NCI-H2029 treated with DMSO at 0.1 percent for 48 hours (cell line): ENCODE measurements around the gene RNF168.
A peak's percentile ranks its signal among the peaks of the same experiment; 100 is the strongest.
"Not testable (repeated sequence)": the region's sequence is repeated elsewhere in the genome, so short reads cannot be mapped to it uniquely, and the experiment has no call there.

Experiments
- DNase-seq: peaks from one replicate; lab custom pipeline; 2025; lab: John Stamatoyannopoulos, UW

The RNF168 gene, protein sequence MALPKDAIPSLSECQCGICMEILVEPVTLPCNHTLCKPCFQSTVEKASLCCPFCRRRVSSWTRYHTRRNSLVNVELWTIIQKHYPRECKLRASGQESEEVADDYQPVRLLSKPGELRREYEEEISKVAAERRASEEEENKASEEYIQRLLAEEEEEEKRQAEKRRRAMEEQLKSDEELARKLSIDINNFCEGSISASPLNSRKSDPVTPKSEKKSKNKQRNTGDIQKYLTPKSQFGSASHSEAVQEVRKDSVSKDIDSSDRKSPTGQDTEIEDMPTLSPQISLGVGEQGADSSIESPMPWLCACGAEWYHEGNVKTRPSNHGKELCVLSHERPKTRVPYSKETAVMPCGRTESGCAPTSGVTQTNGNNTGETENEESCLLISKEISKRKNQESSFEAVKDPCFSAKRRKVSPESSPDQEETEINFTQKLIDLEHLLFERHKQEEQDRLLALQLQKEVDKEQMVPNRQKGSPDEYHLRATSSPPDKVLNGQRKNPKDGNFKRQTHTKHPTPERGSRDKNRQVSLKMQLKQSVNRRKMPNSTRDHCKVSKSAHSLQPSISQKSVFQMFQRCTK

GRCh38 chr3:196503196-196504076 lies at the start of gene RNF168:
Gene RNF168 (minus strand): TSS chr3:196503768. CDS start chr3:196503173, 595 bp downstream.
- DNase-seq = peak; percentile 78

DNA sequence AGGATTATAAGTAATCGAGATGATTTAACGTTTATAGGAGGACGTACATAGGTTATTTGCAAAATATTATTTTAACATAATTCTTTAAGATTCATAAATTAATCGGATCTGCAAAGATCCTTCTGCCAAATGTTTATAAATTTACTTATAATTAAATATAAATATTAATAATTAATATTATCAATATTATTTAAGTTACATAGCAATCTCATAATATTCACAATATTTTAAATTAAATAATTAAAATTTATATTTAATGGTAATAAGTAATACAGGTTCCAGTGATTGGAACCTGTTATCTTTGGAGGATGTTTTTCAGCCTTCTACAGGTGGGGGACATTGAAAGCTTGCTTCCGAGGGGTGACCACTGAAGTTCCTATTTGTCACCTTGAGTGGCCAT lies 48.7 kb upstream of the RNF168 start:
- DNase-seq = no peak

DNA sequence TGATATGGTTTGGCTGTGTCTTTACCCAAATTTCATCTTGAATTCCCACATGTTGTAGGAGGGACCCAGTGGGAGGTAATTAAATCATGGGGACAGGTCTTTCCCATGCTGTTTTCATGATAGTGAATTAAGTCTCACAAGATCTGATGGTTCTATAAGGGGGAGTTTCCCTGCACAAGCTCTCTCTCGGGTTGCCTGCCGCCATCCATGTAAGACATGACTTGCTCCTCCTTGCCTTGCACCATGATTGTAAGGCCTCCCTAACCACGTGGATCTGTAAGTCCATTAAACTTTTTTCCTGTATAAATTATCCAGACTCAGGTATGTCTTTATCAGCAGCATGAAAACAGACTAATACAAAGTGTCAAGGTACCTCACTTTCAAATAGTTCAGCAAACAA lies 46.6 kb upstream of the RNF168 start:
- not testable (repeated sequence) for DNase-seq

DNA sequence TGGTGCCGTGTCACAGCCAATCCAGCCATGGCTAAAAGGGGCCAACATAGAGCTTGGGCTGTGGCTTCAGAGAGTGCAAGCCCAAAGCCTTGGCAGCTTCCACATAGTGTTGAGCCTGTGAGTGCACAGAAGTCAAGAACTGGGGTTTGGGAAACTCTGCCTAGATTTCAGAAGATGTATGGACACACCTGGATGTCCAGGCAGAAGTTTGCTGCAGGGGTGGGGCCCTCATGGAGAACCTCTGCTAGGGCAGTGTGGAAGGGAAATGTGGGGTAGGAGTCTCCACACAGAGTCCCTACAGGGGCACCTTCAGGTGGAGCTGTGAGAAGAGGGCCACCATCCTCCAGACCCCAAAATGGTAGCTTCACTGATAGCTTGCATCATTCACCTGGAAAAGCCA lies 45.7 kb upstream of the RNF168 start:
- not testable (repeated sequence) for DNase-seq

GRCh38 chr3:196547067-196547466 lies 43.5 kb upstream of the RNF168 start:
- no peak for DNase-seq

GRCh38 chr3:196546537-196546936 lies 43.0 kb upstream of the RNF168 start:
- DNase-seq = no peak

GRCh38 chr3:196544491-196544992 lies 41.0 kb upstream of the RNF168 start:
- no peak for DNase-seq

DNA sequence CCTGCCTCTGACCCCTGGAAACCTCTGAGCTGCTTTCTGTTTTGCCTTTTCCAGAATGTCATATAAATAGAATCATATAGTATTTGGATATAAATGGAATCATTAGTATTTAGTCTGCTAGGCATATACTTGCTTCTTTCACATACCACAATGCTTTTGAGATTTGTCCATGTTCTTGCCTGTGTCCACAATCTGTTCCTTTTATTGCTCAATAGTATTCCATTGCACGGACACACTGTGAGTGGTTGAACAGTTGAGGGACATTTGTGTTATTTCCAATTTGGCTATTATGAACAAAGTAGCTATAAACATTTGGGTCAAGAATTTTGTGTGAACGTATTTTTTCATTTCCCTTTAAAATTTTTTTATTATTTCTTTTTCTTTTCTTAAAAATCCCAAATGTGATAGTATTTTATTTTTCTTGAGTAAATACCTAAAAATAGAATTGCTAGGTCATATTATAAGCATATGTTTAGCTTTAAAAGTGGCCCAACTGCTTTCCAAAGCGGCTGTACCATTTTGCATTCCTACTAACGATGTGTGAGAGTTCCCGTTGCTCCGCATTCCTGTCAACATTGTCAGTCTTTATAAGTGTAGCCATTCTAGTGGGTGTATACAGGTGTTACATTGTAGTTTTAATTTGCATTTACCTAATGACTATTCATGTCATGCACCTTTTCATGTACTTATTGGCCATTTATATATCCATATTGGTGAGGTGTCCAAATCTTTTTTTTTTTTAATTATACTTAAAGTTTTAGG lies 38.3 kb upstream of the RNF168 start:
- no peak for DNase-seq

GRCh38 chr3:196537319-196537984 lies 33.9 kb upstream of the RNF168 start:
- DNase-seq = peak; percentile 6

GRCh38 chr3:196533260-196533681 lies 29.7 kb upstream of the RNF168 start:
- DNase-seq = no peak

DNA sequence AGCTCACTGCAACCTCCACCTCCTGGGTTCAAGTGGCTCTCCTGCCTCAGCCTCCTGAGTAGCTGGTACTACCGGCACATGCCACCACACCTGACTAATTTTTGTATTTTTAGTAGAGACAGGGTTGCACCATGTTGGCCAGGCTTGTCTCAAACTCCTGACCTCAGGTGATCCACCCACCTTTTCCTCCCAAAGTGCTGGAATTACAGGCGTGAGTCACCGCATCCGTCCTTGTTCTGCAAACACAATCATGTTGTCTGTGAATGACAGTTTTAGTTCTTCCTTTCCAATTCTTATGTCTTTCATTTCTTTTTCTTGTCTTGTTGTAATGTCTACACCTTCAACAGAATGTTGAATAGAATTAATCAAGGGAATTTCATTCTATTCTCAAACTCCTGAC lies 27.9 kb upstream of the RNF168 start:
- no peak for DNase-seq

DNA sequence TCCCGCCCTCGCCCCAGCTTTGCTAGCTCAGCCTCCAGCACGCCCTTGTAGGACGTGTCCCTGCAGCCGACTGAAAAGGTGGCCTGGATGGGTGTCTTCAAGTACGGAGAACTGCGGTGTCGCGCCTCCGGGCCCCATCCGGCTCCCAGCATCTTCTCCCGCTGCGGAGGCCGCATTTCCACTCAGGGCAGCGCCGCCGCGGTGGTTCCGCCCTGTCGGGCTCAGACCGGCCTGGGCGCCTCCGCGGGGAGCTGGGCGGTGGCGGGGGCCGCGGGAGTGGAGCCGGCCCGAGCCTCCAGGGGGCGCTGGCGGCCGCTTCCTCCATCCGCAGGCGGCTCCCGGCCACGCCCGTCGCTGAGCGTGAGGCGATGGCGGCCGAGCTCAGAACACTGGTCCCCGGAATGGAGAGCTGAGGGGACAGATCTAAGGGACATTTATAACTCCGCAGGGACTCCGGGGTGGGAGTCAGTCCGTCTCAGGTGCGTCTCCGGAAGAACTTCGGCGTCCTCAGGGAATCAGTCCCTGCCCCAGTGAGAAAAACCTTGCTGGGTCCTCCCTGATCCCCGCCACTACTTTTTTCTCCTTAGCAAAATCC lies 25.2 kb upstream of the RNF168 start:
- DNase-seq = peak; percentile 10

- DNase-seq = no peak
These were observed 21.6 kb upstream of the RNF168 start for GRCh38 chr3:196525141-196525540.

GRCh38 chr3:196524527-196524926 lies 21.0 kb upstream of the RNF168 start:
- DNase-seq = no peak

GRCh38 chr3:196523841-196524240 lies 20.3 kb upstream of the RNF168 start:
- DNase-seq = no peak

DNA sequence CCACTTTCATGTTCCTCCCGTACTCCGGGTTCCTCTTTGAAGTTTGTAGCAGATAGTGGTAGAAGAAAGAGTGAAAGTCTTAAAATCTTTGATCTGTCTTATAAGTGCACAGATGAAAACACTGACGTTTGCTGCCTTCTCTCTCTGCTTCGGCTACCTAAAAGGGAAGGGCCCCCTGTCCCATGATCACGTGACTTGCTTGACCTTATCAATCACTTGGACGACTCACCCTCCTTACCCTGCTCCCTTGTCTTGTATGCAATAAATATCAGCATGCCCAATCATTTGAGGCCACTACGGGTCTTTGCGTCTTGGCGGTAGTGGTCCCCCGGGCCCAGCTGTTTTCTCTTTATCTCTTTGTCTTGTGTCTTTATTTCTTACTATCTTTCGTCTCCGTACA lies 17.7 kb upstream of the RNF168 start:
- DNase-seq = not testable (repeated sequence)

GRCh38 chr3:196519718-196520082 lies 16.1 kb upstream of the RNF168 start:
- DNase-seq = no peak

GRCh38 chr3:196518966-196519717 lies 15.6 kb upstream of the RNF168 start:
- no peak for DNase-seq

DNA sequence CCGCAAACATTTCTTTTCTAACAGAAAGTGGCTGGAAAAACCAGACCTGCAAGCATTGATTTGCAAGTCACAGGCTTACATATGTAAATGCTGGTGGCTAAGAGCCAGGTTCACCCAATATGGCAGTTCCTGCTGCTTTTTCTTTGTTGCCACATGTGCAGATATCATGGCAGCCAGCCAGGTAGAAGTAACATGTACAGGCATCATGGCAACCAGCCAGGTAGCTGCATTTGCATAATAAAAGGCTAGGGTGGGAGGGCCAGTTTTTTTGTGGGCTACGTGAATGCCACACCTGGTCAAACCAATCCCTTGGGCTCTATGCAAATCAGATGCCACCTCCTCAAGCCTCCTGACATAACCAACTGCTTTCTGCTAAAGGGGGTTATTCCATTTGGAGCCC lies 14.4 kb upstream of the RNF168 start:
- peak; percentile 70 for DNase-seq
